22Rv1 (cell line): ENCODE data around the gene TMEM94.

Experiments
- CTCF ChIP-seq: fragments of 450-650 bp; IDR thresholded peaks from 2 replicates; pipeline ENCODE4 v1.5.1; 2017; ENCODE audit warnings: mild to moderate bottlenecking
- ZFX ChIP-seq: fragments of 450-650 bp; IDR thresholded peaks from 2 replicates; pipeline ENCODE4 v1.6.1; 2017; ENCODE audit warnings: antibody characterized with exemption, borderline replicate concordance

- TF ChIP-seq CTCF (no peak), ZFX (no peak)
Measured at GRCh38 chr17:75526555-75527270, 70.3 kb downstream of the TMEM94 start.
